Bronchial epithelial cell (primary cell): ENCODE results near the gene CCDC71L. TPM values are rescaled to one million over a fixed set of nuclear protein-coding genes. Genes with fewer than 3 reads are reported as not detected.

ENCODE experiments used
- DNase-seq: peaks from one replicate; pipeline ENCODE4 v3.0.0-alpha.2; 2010; ENCODE audit warnings: low read depth
- FAIRE-seq: peaks from 2 replicates; lab custom pipeline; 2011; peaks lifted over from hg19 to GRCh38; lab: Jason Lieb, UNC
- H3K27me3 ChIP-seq: 2 replicates; pipeline ENCODE4 v1.5.1; 2011; ENCODE audit warnings: low read length; ENCODE audit not compliant: control insufficient read depth, insufficient read depth
- H3K36me3 ChIP-seq: 2 replicates; pipeline ENCODE4 v1.5.1; 2011; ENCODE audit warnings: low read length; ENCODE audit not compliant: control insufficient read depth, insufficient read depth
- H3K4me3 ChIP-seq: 2 replicates; pipeline ENCODE4 v1.5.1; 2011; ENCODE audit warnings: mild to moderate bottlenecking, low read depth, low read length, control low read depth
- CTCF ChIP-seq: IDR thresholded peaks from 2 replicates; pipeline ENCODE4 v1.5.1; 2011; ENCODE audit warnings: mild to moderate bottlenecking, moderate library complexity, low read length, control low read depth, inconsistent platforms; ENCODE audit not compliant: insufficient read depth, severe bottlenecking
- total RNA-seq: library from RNA; depleted of rRNA; stranded (reverse); fragments of >200 nt; gene quantifications from 2 replicates; pipeline ENCODE4 v1.2.1, GENCODE V29; 2014

CCDC71L gene
- total RNA-seq, 1 donor from 2014 or later = 6.6 TPM

- no peaks in the 10 kb centered on the region for H3K36me3 ChIP-seq
- TF ChIP-seq CTCF = no peak
- FAIRE-seq (no peak), DNase-seq (no peak)
- peaks cover 3% of the 10 kb centered on the region for H3K27me3 ChIP-seq
- H3K4me3 ChIP-seq = no peak overlapping the region
Measured at GRCh38 chr7:106652909-106653308, 8.0 kb downstream of the CCDC71L start.

DNA sequence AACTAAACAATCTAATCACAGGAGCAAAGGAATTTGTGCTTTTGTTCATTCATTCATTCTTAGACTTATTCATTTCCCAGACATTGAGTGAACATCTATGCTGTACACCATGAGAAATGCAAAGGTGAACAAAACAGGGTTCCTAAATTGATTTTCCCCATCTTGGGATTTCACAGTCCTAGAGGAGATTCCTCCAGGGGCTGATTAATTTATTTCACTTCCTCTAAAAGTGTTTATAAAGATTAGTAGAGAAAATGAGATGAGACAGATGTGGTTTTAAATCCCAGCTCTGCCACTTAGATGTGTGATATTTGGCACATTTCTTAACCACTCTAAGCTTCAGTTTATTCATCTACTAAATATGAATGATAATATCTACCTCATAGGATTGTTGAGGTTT lies 8.9 kb downstream of the CCDC71L start:
- FAIRE-seq (no peak), DNase-seq (no peak)
- peaks cover 3% of the 10 kb centered on the region for H3K27me3 ChIP-seq
- no peak overlapping the region for H3K4me3 ChIP-seq
- no peaks in the 10 kb centered on the region for H3K36me3 ChIP-seq
- no peak for TF ChIP-seq CTCF

DNA sequence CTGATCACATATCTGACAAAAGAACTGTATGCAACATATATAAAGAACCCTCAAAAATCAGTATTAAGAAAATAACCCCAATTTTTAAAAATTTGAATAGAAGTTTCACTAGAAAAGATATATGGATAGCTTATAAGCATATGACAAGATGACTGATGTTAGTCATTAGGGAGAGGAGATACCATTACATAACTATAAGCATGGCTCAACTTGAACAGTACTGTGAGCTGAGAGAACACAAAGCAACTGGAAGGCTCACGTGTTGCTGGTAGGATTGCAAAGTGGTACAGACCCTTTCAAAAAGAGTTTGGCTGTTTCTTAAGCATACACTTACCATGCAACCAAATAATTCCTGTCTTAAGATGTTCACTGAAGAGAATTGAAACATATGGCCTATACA lies 14.7 kb downstream of the CCDC71L start:
- DNase-seq = peak; percentile 63
- no peak overlapping the region for H3K4me3 ChIP-seq
- no peak for TF ChIP-seq CTCF
- peaks cover 1% of the 10 kb centered on the region for H3K27me3 ChIP-seq
- no peaks in the 10 kb centered on the region for H3K36me3 ChIP-seq
- FAIRE-seq = no peak

DNA sequence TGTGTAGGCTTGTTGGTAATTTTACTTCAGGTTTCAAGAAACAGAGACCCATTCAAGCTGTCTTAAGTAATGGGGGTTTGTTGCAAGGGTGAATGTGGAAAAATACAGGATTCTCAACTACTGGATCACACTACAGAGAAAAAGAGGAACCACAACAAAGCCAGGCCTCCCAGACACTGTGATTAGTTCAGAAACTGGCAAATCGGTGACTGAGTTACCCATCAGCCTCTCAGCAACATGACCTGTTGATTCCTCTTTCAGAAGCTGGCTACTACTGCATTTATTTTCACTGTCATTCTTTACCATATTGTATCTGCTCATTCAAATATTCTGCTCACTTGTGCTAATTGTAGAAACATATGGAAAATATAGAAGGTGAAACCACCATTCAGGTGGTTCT lies 16.0 kb downstream of the CCDC71L start:
- FAIRE-seq = no peak

DNA sequence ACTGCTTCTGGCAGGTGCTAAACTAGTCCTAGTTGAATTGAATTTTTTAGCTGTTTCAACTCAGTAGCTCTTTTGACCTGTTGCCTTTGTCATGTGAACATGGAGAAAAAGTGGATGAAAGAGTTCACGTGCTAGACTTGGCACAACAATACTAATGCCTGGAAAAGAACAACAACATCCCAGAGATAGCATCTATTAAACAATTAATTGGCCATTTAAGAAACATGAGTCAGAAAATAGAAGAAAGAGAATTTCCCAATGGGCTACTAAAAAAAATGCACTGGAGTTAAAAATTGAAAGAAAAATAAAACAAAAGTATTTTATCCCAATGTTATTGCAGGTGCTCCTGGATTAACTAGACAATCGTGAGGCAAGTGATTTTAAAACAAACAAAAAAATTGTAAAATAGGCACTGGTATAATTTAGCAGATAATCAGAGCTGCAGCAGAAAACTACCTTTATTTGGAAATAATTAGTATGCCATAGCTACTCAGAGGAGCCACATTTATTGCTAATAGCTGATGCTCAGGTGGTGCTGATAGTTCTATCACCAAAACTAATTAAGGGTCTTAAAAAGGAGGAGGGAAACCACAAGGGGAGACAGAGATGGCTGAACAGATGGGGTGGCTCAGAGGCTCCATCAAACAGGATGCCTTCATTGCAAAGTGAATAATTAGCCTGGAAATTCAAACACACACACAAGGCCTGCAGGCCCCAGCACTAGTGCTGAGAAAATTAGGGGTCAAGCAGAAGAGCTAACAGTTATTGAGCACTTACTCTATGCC lies 17.6 kb downstream of the CCDC71L start:
- Histone ChIP-seq H3K4me3 (no peak overlapping the region), H3K27me3 (no peaks in the 10 kb centered on the region), H3K36me3 (no peaks in the 10 kb centered on the region)
- DNase-seq (no peak), FAIRE-seq (no peak)
- no peak for TF ChIP-seq CTCF

More for the DNA sequence above, 16.0 kb downstream of the CCDC71L start:
- H3K4me3 ChIP-seq = no peak overlapping the region
- no peak for DNase-seq
- no peaks in the 10 kb centered on the region for H3K36me3 ChIP-seq
- H3K27me3 ChIP-seq = no peaks in the 10 kb centered on the region
- TF ChIP-seq CTCF = no peak

- DNase-seq (no peak), FAIRE-seq (no peak)
- H3K36me3 ChIP-seq = no peaks in the 10 kb centered on the region
- no peak for TF ChIP-seq CTCF
- no peaks in the 10 kb centered on the region for H3K27me3 ChIP-seq
- no peak overlapping the region for H3K4me3 ChIP-seq
Measured at GRCh38 chr7:106641416-106641815, 19.5 kb downstream of the CCDC71L start.
